Esophagus squamous epithelium (tissue), 4 donors: Measurements from ENCODE around the gene ADGRL1.
"Not testable (repeated sequence)": the region's sequence is repeated elsewhere in the genome, so short reads cannot be mapped to it uniquely, and the experiment has no call there.

Experiments used
- CTCF ChIP-seq, 6 experiments: fragments of 450-650 bp in 4 of 6; fragments of 200-600 bp in 2 of 6; sonication (generic) in 2 of 6; IDR thresholded peaks; one replicate each; pipeline ENCODE4 v1.5.1; 2016 to 2019; ENCODE audit warnings: antibody characterized with exemption in 6 of 6, mild to moderate bottlenecking in 4 of 6, moderate library complexity in 4 of 6
- POLR2A ChIP-seq, 4 donors: fragments of 450-650 bp; IDR thresholded peaks; one replicate each; pipeline ENCODE4 v1.6.1; 2017; ENCODE audit warnings: antibody characterized with exemption in 4 of 4, mild to moderate bottlenecking in 4 of 4, moderate library complexity in 3 of 4

DNA sequence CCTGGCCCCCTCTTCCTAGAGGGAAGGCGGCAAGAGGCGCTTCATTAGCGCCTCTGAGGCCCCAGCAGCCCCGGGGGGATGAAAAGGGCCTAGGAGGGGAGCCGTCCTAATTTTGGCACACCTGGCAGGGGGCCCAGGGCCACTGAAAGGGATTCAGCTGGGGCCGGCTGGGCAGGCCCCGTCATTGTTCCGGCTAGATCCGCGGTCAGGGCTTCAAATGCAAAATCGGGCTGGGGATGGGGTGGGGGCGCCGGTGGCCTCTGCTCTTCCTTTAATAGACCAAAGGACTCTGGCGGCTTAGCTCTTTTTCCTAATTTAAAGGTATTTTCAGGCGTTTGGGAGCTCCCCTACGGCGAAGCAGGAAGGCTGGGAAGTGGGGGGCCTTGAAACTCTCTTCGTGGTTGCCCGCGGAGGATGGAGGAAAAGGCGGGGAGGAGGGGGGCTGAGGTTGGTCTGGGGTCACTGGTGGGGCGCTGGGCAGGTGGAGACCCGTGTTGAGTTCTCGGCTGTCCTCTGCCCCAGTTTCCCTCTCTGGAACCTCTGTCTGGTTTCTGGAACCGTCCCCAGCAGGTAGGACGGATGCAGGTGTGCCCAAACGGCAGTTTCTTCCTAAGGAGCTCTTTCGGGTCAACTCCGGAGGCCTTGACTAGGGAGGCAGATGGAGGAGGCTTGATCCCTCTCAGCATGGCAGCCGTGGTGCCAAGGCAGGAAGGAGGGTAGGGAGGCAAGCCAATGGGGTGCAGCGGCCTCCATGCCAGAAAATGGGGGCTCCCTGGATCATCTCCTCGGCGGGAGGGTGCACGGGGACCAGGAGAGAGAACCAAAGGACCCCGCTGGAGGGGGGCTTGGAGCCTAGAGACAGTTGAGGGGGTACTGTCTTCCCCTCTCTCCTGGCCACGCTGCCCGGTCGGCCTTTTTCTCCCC is 41.8 kb upstream of the ADGRL1 start:
- not testable (repeated sequence) for TF ChIP-seq CTCF, POLR2A (IDR thresholded peaks at IDR 0.05)
